ENCODE results near the gene SLCO2B1. TPM values are rescaled to one million over a fixed set of nuclear protein-coding genes. Genes with fewer than 3 reads are reported as not detected.

Gene SLCO2B1
- total and polyA plus RNA-seq, 2 of the 8 experiments (the other 6 are each of a cell fraction or from before 2014, with no cell fraction given), result 0.03 TPM; not detected in 1

DNA sequence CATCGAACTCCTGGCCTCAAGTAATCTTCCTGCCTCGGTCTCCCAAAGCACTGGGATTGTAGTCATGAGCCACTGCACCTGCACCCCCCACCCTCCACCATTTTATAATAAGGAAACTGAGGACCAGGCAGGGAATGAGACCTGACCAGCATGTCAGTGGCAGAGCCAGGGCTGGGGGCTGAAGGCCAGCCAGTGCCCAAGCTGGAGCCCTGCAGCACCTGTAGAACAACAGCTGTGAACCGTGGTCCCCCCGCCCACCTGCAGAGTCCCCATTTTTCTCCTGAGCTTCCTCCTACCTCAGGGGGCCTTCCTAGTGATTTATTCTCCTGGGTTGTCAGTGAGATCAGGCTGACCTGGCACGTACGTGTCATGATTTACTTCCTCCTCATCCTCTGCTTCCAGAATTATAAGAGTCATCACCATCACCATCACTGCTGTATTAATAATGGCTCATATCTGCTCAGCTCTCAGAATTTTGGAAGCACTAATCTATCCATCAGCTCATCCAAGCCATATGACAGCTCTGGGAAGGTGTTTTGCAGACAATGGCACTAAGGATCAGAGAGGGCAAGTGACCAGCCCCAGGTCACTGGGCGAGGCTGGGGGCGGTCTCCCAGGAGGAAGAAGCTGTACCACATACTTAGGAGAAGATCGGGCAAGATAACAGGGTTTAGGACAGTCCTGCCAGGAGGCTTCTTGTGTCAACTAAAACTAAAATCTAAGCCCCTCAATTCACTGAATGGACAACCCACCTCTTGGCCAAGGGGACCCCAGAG is 5.5 kb upstream of the SLCO2B1 start:
- Histone ChIP-seq H3K9ac (replicated peaks in 1 of 4; ENCODE audit: extremely low read depth in 1 of 4, low read depth in 3 of 4, low read length in 3 of 4) (no peak overlapping the region), H3K79me2 (ENCODE audit: control insufficient read depth in 1 of 2, insufficient read depth in 2 of 2, low read length in 2 of 2) (no peaks in the 10 kb centered on the region), H3K4me3 (ENCODE audit: extremely low read depth in 1 of 4, insufficient read depth in 2 of 4, low read depth in 3 of 4, low read length in 4 of 4) (no peak overlapping the region), H3K4me1 (replicated peaks in 1 of 4; ENCODE audit: control insufficient read depth in 3 of 4, insufficient read depth in 4 of 4, low read length in 3 of 4) (no peaks in the 10 kb centered on the region), H3K4me2 (ENCODE audit: insufficient read depth in 1 of 2, low read depth in 2 of 2, low read length in 2 of 2) (no peak overlapping the region), H3K27me3 (replicated peaks in 1 of 4; ENCODE audit: control insufficient read depth in 3 of 4, extremely low read depth in 1 of 4, insufficient read depth in 3 of 4, low read length in 3 of 4) (no peaks in the 10 kb centered on the region), H2BK5ac (ENCODE audit: low read depth, low read length) (no peak overlapping the region), H3K4ac (replicated peaks; ENCODE audit: insufficient read length, low read depth, low read length) (no peak overlapping the region), H3K36me3 (ENCODE audit: control insufficient read depth in 2 of 4, insufficient read depth in 4 of 4, low read length in 3 of 4) (no peaks in the 10 kb centered on the region), H3K18ac (ENCODE audit: extremely low read depth, low read length) (no peak overlapping the region), H3K27ac (ENCODE audit: low read depth, low read length) (no peak overlapping the region), H3K79me1 (ENCODE audit: low read depth, low read length) (no peaks in the 10 kb centered on the region), H3K9me3 (ENCODE audit: insufficient read depth in 2 of 2, low read depth in 1 of 2, low read length in 1 of 2) (no peaks in the 10 kb centered on the region), H3K23ac (ENCODE audit: insufficient read length) (no peak overlapping the region), H2BK20ac (ENCODE audit: low read length) (no peak overlapping the region), H2AK5ac (ENCODE audit: low read depth, low read length) (no peak overlapping the region), H4K91ac (replicated peaks; ENCODE audit: insufficient read length, low read length) (no peak overlapping the region), H2BK15ac (ENCODE audit: low read length) (no peak overlapping the region), H4K5ac (ENCODE audit: insufficient read length, low read depth, low read length) (no peak overlapping the region), H3K56ac (replicated peaks; ENCODE audit: insufficient read length, low read depth, low read length) (no peak overlapping the region), H2BK12ac (ENCODE audit: low read depth, low read length) (no peak overlapping the region), H4K20me1 (replicated peaks in 1 of 2; ENCODE audit: control insufficient read depth in 1 of 2, insufficient read depth in 2 of 2, low read length in 2 of 2) (no peaks in the 10 kb centered on the region), H2BK120ac (replicated peaks; ENCODE audit: low read depth, low read length) (no peak overlapping the region), H3K23me2 (ENCODE audit: low read depth, low read length) (no peaks in the 10 kb centered on the region), H3K14ac (ENCODE audit: insufficient read length) (no peak overlapping the region), H4K8ac (ENCODE audit: extremely low read depth, insufficient read depth, low read length) (no peak overlapping the region), H2AFZ (ENCODE audit: low read length) (no peak overlapping the region)
- TF ChIP-seq, protein P1, sequence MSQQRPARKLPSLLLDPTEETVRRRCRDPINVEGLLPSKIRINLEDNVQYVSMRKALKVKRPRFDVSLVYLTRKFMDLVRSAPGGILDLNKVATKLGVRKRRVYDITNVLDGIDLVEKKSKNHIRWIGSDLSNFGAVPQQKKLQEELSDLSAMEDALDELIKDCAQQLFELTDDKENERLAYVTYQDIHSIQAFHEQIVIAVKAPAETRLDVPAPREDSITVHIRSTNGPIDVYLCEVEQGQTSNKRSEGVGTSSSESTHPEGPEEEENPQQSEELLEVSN (IDR thresholded peaks at IDR 0.05), result no peak
- no peak for TF ChIP-seq TCF12 (IDR thresholded peaks at IDR 0.05; ENCODE audit: low read depth, low read length)
- no peak for TF ChIP-seq POLR2AphosphoS5 (IDR thresholded peaks at IDR 0.05; ENCODE audit: low read depth, low read length)
- TF ChIP-seq CREB1 (IDR thresholded peaks at IDR 0.05), result no peak
- no peak for TF ChIP-seq HDAC2 (IDR thresholded peaks at IDR 0.05; ENCODE audit: borderline replicate concordance in 1 of 2, low read depth in 2 of 2, low read length in 2 of 2)
- FAIRE-seq (no peak), DNase-seq (ENCODE audit: low read depth in 1 of 2, low spot score in 2 of 2) (no peak)
- ChIA-PET POLR2A (ENCODE audit: partially characterized antibody) (interaction anchor here (0.7 kb wide), 1 partner anchor 59 kb away, joined by 3 read pairs; no protein-coding TSS in a partner anchor), CTCF (ENCODE audit: partially characterized antibody) (interaction anchor here (0.6 to 29.8 kb wide), 27 partner anchors 8 to 353 kb away, joined by 3 to 952 read pairs (median 5); partner anchors contain the start of genes SLCO2B1 and TPBGL)
- WGBS, 2 experiments (ENCODE audit: extremely low coverage in 1 of 2, insufficient coverage in 1 of 2, insufficient read length in 1 of 2, insufficient replicate concordance in 2 of 2, low coverage in 1 of 2, low lambda C conversion rate in 2 of 2, missing lambda C conversion rate in 1 of 2), result 90% methylated on average over 7 of the region's 9 CpGs; no CpG with 5 or more reads in 1 of the 2 experiments

Data from H1 (cell line).